Liver (tissue), 3 donors: Measurements from ENCODE around the gene STX7.
"Not testable (repeated sequence)": the region's sequence is repeated elsewhere in the genome, so short reads cannot be mapped to it uniquely, and the experiment has no call there.

Experiments used
- EGR1 ChIP-seq, 2 donors: IDR thresholded peaks; 2 replicates each; pipeline ENCODE4 v1.6.1; 2016 to 2018; ENCODE audit warnings: antibody characterized with exemption in 2 of 2, low read depth in 2 of 2
- GABPA ChIP-seq, 2 donors: IDR thresholded peaks in 1 of 2; conservative IDR thresholded peaks in 1 of 2; 2 replicates each; pipeline ENCODE4 v1.6.1; 2016; ENCODE audit warnings: antibody characterized with exemption in 2 of 2, mild to moderate bottlenecking in 1 of 2, moderate library complexity in 1 of 2
- HNF4A ChIP-seq, 2 donors: conservative IDR thresholded peaks; 2 replicates each; pipeline ENCODE4 v1.6.1; 2016; ENCODE audit warnings: antibody characterized with exemption in 2 of 2, mild to moderate bottlenecking in 2 of 2
- JUND ChIP-seq, 2 donors: IDR thresholded peaks; 2 replicates each; pipeline ENCODE4 v1.6.1; 2016; ENCODE audit warnings: antibody characterized with exemption in 2 of 2
- NR2F2 ChIP-seq: IDR thresholded peaks from 2 replicates; pipeline ENCODE4 v1.6.1; 2016; ENCODE audit warnings: antibody characterized with exemption
- RAD21 ChIP-seq, 2 donors: IDR thresholded peaks; 2 replicates each; pipeline ENCODE4 v1.6.1; 2016; ENCODE audit warnings: antibody characterized with exemption in 2 of 2, mild to moderate bottlenecking in 2 of 2
- RXRA ChIP-seq, 2 donors: IDR thresholded peaks; 2 replicates each; pipeline ENCODE4 v1.6.1; 2017 to 2018; ENCODE audit warnings: antibody characterized with exemption in 2 of 2, mild to moderate bottlenecking in 1 of 2
- SP1 ChIP-seq: IDR thresholded peaks from 2 replicates; pipeline ENCODE4 v1.6.1; 2018; ENCODE audit warnings: antibody characterized with exemption, mild to moderate bottlenecking
- TAF1 ChIP-seq: conservative IDR thresholded peaks from 2 replicates; pipeline ENCODE4 v1.6.1; 2016; ENCODE audit warnings: antibody characterized with exemption, mild to moderate bottlenecking
- YY1 ChIP-seq: IDR thresholded peaks from 2 replicates; pipeline ENCODE4 v1.6.1; 2016; ENCODE audit warnings: antibody characterized with exemption, mild to moderate bottlenecking
- TF ChIP-seq, protein P1 (sequence below): fragments of 150-350 bp; IDR thresholded peaks from 2 replicates; pipeline ENCODE4 v1.5.1; 2017; ENCODE audit warnings: improper control_type of control experiment, low read depth, low read length; ENCODE audit not compliant: missing input control
- TF ChIP-seq, protein P2 (sequence below): IDR thresholded peaks from 2 replicates; pipeline ENCODE4 v1.6.1; 2016; ENCODE audit warnings: antibody characterized with exemption
- TF ChIP-seq, protein P3 (sequence below): IDR thresholded peaks from 2 replicates; pipeline ENCODE4 v1.6.1; 2016; ENCODE audit warnings: antibody characterized with exemption
- TF ChIP-seq, protein P4 (sequence below): IDR thresholded peaks from 2 replicates; pipeline ENCODE4 v1.6.1; 2016; ENCODE audit warnings: antibody characterized with exemption
- donor health status: healthy.
- donor health status: healthy.

DNA sequence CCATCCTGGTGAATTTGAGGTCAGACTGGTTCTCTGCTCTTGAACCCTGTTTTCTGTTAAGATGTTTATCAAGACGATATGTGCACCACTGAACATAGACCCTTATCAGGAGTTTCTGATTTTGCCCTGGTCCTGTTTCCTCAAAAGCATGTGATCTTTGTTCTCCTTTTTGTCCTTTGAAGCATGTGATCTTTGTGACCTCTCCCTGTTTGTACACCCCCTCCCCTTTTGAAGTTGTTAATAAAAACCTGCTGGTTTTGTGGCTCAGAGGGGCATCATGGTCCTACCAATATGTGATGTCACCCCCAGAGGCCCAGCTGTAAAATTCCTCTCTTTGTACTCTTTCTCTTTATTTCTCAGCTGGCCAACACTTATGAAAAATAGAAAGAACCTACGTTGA, 21.6 kb upstream of the STX7 start:
- TF ChIP-seq, protein P1, sequence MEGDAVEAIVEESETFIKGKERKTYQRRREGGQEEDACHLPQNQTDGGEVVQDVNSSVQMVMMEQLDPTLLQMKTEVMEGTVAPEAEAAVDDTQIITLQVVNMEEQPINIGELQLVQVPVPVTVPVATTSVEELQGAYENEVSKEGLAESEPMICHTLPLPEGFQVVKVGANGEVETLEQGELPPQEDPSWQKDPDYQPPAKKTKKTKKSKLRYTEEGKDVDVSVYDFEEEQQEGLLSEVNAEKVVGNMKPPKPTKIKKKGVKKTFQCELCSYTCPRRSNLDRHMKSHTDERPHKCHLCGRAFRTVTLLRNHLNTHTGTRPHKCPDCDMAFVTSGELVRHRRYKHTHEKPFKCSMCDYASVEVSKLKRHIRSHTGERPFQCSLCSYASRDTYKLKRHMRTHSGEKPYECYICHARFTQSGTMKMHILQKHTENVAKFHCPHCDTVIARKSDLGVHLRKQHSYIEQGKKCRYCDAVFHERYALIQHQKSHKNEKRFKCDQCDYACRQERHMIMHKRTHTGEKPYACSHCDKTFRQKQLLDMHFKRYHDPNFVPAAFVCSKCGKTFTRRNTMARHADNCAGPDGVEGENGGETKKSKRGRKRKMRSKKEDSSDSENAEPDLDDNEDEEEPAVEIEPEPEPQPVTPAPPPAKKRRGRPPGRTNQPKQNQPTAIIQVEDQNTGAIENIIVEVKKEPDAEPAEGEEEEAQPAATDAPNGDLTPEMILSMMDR, result not testable (repeated sequence)
- TF ChIP-seq YY1; JUND (IDR thresholded peaks at IDR 0.05); TAF1; RAD21 (IDR thresholded peaks at IDR 0.05); RXRA (IDR thresholded peaks at IDR 0.05); SP1; NR2F2; EGR1 (IDR thresholded peaks at IDR 0.05; ENCODE audit: low read depth in 2 of 2); GABPA (IDR thresholded peaks at IDR 0.05 in 1 of 2, conservative IDR thresholded peaks at IDR 0.05 in 1 of 2); HNF4A (conservative IDR thresholded peaks at IDR 0.05): not testable (repeated sequence)
- TF ChIP-seq, protein P2, sequence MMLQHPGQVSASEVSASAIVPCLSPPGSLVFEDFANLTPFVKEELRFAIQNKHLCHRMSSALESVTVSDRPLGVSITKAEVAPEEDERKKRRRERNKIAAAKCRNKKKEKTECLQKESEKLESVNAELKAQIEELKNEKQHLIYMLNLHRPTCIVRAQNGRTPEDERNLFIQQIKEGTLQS, result not testable (repeated sequence)
- TF ChIP-seq, protein P3, sequence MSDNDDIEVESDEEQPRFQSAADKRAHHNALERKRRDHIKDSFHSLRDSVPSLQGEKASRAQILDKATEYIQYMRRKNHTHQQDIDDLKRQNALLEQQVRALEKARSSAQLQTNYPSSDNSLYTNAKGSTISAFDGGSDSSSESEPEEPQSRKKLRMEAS, result not testable (repeated sequence)
- TF ChIP-seq, protein P4, sequence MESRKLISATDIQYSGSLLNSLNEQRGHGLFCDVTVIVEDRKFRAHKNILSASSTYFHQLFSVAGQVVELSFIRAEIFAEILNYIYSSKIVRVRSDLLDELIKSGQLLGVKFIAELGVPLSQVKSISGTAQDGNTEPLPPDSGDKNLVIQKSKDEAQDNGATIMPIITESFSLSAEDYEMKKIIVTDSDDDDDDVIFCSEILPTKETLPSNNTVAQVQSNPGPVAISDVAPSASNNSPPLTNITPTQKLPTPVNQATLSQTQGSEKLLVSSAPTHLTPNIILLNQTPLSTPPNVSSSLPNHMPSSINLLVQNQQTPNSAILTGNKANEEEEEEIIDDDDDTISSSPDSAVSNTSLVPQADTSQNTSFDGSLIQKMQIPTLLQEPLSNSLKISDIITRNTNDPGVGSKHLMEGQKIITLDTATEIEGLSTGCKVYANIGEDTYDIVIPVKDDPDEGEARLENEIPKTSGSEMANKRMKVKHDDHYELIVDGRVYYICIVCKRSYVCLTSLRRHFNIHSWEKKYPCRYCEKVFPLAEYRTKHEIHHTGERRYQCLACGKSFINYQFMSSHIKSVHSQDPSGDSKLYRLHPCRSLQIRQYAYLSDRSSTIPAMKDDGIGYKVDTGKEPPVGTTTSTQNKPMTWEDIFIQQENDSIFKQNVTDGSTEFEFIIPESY, result not testable (repeated sequence)
